HG02970 (cell line): ENCODE data around the gene ZNF45.
"Not testable (repeated sequence)": the region's sequence is repeated elsewhere in the genome, so short reads cannot be mapped to it uniquely, and the experiment has no call there.

Experiments
- ATAC-seq: cut with Tn5 transposase; IDR thresholded peaks from one replicate; pipeline ENCODE4 v1.9.1; 2021; ENCODE audit warnings: mild to moderate bottlenecking, moderate library complexity, moderate number of reproducible peaks; ENCODE audit not compliant: unreplicated experiment, low FRiP score

The ZNF45 gene

DNA sequence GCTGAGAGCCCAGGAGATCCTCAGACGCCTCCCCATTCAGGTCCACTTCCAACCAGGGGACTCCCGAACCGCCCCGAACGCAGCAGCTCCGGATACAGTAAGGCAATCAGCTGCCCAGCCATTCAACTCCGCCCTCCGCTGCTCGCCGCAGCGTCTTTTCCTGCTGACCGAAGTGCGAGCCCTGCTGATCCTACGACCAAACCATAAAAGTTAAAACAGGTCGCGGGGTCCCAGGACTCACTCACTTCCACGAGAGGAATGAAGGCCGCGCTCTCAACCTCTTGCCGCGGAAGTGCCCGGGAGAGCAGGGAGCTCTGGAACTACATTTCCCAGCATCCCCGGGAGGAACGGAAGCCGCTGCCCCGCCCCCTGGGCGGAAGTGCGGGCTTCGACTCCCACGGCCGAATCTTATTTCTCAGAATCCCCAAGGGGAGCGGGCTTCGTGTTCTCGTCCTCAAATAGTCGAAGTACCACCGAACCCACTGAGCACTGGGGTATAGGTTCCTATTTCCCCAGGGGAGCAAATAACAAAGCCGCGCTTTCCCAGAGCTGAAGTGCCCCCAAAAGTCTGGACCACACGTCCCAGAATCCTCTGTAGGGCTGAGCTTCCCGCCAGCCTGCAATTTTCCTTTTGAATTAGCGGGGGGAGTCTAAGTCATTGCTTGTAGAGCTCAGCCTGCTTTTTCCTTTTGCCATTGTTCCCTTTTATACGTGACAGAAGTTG is at the start of gene ZNF45:
ZNF45 (minus strand) TSS at position 298 of the 724 bp plus-strand sequence. CDS start 13,097 bp downstream, outside the sequence.
- peak; percentile 84 for ATAC-seq

DNA sequence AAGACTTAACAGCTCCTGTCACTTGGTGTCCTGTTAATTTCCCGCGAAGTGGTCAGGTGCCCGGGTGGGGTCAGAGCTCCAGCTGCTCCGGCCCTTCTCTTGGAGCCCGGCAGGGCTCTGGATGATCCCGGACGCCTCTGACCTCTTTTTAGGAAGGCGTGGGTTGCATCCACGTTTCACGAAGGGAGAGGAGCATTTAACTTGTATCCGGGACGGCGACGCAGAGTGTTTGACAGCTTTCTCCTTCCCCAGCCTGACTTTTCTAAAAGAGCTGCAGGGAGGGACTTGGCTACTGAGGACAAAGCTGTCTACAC is 49.6 kb upstream of the ZNF45 start:
- no peak for ATAC-seq

DNA sequence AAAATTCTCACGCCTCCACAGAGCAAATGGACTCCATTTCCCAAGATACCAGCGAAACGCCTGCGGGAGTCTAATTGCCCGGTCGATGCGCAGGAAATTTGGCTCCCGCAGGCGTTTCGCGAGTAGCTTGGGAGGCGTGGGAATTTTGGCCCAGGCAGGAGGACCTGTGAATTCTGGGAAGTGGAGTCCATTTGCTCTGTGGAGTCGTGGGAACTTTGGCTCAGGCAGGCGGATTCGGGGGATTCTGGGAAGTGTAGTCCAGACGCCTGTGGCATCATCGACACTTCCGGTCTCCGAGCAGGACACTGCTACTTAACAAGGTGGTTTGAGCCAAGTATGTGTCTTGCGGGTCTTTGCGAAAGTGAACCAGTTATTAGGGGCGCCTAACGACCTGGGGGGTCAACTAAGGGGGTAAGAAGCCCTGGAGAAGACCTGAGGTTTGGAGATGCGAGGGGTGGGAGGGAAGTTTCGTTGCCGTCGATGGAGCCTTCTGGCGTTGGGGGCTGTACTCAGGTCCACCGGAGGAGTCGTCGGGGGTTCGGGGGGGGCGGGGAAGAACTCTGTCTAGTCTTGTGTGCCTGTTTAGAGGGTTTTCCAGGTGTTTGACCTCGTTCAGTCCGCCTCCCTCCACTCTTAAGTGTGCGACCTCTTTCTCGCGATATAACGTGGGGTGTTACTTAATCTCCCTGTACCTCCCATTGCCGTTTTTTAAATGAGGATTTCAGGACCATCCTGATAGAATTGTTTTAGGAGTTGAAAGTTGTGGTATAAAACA is 49.0 kb upstream of the ZNF45 start, which contains the start of gene ZNF155:
ZNF155 (plus strand) TSS at position 277 of the 775 bp plus-strand sequence. CDS start 4,356 bp downstream, outside the sequence.
- peak; percentile 88 for ATAC-seq

DNA sequence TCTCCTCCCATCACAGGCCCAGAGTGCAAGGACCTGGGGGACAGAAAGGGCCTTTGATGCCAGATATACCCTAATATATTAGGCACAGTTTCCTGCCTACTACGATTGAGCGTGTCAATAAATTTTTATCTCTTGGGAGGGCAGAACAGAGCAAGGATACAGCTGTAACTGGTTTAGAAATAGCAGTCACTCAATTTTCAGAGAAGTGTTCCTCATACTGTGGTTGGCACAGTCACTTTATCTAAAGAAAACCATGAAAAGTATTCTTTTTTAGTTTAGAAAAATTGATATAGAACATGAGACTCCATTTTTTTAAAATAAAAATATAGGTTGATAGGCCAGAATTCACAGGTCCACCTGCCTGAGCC is 48.4 kb upstream of the ZNF45 start:
- ATAC-seq: no peak

DNA sequence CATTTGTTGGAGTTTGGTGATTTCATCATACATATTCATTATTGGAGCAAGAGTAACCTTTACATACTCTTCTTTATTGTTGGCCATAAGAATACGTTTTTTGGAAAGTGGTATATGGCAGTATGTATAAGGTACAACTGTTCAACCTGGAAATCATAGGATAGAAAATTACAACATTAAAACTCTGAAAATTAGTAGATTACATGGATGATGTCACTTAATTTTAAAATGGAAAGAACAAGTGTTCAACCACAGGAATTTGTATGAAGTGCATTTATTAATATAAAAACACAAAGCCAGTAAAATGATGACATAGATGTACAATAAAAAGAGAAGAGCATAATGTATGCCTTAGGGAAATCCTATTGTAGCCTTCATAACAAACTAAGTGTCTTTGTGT is 41.6 kb upstream of the ZNF45 start:
- no peak for ATAC-seq

DNA sequence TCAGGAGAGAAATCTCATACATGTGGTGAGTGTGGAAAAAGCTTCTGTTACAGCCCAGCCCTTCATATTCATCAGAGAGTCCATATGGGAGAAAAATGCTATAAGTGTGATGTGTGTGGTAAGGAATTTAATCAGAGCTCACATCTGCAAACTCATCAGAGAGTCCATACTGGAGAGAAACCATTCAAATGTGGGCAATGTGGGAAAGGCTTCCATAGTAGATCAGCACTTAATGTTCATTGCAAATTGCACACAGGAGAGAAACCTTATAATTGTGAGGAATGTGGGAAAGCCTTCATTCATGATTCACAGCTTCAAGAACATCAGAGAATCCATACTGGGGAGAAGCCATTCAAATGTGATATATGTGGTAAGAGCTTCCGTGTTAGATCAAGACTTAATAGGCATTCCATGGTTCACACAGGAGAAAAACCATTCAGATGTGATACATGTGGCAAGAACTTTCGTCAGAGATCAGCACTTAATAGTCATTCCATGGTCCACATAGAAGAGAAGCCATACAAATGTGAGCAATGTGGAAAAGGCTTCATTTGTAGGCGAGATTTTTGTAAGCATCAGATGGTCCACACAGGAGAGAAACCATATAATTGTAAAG is 31.1 kb upstream of the ZNF45 start:
- ATAC-seq: no peak

DNA sequence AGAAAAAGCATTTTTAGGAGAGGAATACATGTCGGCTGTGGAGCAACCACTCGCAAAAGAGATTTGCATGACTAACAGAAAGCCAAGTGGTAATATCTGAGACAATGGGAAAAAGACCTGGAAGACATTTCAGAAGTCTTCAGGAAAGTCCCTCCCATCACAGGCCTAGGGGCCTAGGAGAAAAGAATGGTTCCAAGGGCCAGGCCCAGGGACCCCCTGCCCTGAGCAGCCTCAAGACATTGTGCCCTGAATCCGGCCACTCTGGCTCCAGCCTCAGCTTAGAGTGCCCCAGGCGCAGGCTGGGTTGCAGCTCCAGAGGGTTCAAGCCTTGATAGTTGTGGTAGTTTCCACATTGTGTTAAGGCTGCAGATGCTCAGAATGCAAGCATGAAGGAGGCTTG is 25.3 kb upstream of the ZNF45 start:
- ATAC-seq: no peak

DNA sequence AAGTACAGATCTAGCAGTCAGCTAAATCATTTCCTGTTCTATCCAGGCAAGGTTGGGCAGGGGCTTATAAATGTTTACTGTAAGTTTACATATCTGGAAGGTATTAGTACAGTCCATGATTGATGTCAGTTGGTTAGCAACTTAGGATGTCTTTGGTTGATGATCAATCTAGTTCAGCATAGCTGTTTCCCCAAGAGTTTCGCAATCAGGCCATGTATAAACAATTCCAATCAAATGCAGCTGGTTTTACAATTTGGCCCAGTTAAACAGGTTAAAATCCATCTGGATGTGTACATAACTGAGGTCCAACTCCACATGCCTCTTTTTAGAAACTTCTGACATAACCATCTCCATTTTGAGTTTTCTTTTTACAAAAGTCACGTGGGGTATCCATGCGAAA is 22.8 kb upstream of the ZNF45 start:
- no peak for ATAC-seq

DNA sequence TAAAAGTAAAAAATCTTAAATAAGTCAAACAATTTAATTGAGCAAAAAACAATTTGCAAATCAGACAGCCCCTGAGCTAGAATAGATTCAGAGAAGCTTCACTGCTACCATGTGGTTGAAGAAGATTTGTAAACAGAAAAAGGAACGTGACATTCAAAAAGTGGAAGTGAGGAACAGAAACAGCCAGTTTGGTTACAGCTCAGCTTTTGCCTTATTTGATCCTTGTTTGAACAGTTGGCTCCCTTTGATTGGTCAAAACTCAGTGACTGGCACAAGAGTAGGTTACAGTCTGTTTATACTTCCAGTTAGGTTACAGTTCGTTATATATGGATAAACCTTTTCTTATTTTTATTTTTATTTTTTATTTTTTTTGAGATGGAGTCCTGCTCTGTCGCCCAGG is 21.7 kb upstream of the ZNF45 start:
- ATAC-seq: no peak

DNA sequence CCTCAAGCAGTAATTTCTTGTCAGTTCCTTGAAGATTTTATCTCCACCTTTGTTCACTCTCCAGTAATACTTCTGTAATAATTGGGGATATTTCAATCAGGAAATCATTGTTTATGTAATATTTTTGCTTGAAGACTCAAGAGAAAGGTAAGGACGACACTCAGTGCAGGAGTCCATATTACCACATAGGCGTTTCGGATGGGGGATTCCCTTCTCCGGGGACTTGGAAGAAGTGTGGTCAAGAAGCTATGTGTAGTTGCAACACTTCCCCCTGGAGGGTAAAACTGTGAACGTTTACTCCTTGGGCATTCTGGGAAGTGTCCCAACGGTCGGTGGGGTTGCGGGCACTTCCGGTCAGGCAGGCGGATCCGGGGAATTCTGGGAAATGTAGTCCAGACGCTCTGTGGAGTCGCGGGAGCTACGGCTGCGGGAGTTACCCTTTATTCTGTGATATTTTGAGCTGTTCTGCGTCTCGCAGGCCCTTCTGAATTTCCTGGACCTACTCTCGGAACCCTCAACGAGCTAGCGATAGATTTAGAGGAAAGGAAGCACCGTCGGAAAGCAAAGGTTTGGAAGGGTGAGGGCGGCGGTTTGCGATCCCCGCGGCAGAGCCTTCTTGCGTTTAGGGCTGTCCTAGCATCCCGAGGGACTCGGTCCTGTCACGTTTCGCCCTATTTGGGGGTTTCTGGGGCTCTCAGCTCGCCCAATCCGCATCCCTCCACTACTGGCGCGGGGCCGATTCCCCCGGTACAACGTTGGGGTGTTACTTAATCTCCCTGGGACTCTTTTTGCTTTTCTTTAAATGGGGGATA is 16.0 kb upstream of the ZNF45 start, which contains the start of gene ZNF221:
ZNF221 (plus strand) TSS at position 395 of the 812 bp plus-strand sequence. CDS start 11,499 bp downstream, outside the sequence.
- ATAC-seq: peak; percentile 92

DNA sequence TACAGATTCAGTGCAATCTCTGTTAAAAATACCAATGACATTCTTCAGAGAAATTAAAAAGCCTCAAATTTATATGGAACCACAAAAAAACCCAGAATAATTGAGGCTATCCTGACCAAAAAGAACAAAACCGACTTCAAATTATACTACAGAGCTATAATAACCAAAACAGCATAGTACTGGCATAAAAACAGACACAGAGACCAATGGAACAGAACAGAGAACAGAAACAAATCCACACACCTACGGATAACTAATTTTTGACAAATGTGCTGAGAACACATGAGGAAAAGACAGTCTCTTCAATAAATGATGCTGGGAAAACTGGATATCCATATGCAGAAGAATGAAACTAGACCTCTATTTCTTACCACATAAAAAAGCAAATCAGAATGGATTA is 14.7 kb upstream of the ZNF45 start:
- ATAC-seq: not testable (repeated sequence)

DNA sequence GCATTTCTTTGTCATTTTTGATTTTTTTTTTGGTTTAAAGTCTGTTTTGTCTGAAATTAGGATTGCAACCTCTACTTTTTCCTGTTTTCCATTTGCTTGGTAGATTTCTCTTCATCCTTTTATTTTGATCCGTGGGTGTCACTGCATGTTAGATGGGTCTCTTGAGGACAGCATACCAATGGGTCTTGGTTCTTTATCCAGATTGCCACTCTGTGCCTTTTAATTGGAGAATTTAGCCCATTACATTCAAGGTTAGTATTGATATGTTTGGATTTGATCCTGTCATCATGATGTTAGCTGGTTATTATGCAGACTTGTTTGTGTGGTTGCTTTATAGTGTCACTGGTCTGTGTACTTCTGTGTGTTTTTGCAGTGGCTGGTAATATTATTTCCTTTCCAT is 12.3 kb upstream of the ZNF45 start:
- ATAC-seq: not testable (repeated sequence)

DNA sequence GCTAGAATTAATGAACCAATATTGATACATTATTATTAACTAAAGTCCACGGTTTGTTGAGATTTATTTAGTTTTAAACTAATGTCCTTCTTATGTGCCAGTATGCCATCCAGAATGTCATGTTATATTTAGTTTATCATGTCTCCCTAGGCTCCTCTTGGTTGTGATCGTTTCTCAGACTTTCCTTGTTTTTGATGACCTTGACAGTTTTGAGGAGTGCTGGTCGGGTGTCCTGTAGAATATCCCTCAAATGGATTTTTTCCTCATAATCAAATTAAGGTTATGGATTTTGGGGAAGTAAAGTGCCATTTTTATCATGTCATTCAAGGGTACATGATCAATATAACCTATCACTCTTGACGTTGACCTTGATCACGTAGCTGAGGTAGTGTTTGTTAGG is 6.1 kb upstream of the ZNF45 start:
- no peak for ATAC-seq

DNA sequence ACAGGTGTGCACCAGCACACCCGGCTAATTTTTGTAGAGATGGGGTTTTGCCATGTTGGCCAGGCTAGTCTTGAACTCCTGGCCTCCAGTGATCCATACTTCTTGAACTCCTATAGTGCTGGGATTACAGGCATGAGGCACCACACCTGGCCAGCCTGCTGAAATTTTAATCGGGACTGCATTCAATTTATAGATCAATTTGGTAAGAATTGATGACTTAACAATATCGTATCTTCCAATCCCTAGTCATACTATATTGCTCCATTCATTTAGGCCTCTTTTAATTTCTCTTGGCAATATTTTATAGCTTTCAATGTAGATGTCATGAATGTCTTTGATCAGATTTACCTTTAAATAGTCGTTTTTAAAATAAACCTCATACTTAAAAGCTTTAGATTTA is 5.6 kb upstream of the ZNF45 start:
- no peak for ATAC-seq

DNA sequence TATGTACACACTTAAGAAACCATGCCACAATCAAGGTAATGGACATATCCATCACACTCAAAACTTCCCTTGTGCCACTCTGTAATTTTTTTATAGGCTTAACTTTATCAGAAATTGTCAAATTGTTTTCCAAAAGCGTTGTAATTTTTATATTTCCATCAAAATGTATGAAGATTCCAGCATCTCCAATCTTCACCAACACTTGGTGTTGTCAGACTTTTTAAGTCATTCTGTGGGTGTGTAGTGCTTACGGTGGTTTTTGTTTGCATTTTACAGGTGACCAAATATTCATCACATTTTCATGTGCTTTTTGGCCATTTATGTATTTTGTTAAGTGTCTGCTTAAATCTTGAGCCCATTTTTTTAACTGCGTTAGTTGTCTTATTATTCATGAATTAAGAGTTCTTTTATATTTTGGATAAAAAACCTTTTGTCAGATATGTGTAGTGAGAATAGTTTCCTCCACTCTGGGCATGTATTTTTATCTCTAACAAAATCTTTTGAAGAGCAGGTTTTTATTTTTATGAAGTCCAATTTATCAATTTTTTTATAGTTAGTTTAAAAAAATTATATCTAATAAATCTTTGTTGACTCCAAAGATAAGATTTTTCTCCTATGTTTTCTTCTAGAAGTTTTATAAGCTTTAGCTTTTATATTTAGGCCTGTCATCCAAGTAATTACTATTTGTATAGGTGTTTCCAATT is 4.6 kb upstream of the ZNF45 start:
- ATAC-seq: no peak

DNA sequence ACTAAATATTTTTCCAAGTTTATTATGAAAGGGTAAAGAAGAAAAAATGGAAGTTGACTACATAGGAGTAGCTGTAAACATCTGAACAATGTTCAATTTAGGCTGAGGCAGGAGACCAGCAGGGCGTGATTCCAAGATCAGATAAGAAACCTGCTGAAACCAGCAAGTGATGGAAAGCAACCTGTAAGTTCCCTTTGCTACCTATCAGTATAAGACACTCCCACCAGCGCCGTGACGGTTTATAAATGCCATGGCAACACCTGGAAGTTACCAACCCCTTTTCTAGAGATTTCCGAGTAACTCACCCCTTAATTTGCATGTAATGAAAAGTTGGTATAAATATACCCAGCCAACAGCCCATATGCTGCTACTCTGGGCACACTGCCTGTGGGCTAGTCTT is 1.1 kb upstream of the ZNF45 start:
- ATAC-seq: no peak

DNA sequence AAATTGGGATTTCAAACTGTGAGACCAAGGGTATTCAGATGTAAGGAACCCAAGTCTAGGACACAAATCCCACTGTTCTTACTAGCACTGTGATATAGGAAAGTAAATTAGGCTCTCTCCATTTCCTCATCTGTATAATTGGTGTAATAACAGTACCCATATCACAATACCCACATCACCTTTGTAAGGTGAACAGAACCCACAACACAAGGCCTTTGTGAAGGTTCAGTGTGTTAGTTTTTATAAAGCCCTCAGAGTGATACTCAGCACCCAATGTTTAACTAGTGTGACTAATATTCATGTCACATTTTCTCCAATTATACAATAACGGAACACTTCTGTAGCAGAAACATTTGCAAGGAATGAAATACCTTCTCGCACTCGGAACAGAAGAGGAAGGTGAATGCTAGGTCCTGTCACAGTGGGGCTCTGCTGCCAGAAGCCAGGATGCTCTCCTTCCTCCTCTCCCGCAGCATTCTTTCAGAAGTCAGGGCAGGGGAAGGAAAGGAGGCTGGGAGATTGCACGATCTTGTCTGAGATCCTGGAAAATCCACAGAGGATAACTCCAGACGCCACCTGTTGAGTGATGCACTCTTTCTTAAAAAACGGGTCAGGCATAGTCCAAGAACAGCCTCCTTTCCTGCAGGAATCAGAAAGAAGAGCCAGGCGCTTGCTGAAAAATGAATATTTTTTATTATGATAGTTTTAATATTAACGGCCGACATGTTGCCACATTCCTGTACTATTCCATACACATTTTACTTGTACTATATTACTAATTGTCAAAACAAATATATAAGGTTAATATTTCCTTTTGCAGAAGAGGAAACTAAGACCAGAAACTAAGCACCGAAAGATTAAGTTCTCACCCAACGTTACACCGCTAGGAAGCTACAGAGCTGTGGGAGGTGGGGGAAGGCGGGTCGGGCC is 762 bp downstream of the ZNF45 start:
- ATAC-seq: no peak

DNA sequence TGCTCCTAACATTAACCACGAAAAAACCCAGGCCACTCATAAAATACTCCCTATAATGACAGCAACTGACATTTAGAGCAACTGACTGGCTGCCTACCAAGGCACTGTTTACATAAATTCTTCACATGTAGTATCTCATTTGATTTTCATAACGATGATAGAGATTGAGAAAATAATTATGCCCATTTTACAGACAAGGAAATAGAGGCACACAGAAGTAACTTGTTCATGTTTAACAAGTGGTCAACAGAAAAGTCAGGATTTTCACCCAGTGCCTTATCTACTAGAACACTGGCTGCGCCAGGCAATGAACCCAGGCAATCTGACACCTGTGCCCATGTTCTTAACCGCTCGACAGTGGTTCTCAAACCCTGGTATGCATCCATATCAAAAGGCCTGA is 6.3 kb downstream of the ZNF45 start:
- no peak for ATAC-seq

DNA sequence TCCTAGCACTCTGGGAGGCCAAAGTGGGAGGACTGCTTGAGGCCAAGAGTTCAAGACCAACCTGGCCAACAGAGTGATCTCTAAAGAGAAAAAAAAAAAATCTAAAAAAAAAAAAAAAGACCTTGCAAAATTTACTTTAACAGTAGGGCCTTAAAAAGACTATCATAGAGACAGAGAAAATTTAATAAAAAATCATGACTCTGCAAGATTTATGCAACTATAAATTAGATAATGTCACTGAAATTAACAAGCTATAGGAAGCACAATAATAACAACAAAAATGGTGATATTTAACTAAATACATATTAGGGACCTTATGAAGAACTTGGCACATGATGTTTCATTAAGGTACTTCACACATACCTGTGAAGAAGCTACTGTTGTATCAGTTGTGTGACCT is 11.2 kb downstream of the ZNF45 start:
- ATAC-seq: no peak
